Activated CD4-positive, alpha-beta T cell treated with anti-CD3 and anti-CD28 coated beads for 36 hours (primary cell): ENCODE results near the gene MACROD1. TPM values are rescaled to one million over a fixed set of nuclear protein-coding genes. Genes with fewer than 3 reads are reported as not detected.

ENCODE experiments used
- ATAC-seq: fragments of 200-7000 bp; cut with Tn5 transposase; one replicate; pipeline ENCODE4 v1.10.0; 2021; ENCODE audit warnings: mild to moderate bottlenecking, moderate library complexity
- CTCF ChIA-PET: fragments of 350-600 bp; sonication (Branson Sonifier 250); formaldehyde crosslinking; loops from one replicate; lab custom pipeline; 2021; ENCODE audit warnings: antibody characterized with exemption; lab: Charles Lee
- POLR2A ChIA-PET: fragments of 350-600 bp; sonication (Branson Sonifier 250); formaldehyde crosslinking; loops from one replicate; lab custom pipeline; 2021; ENCODE audit warnings: antibody characterized with exemption, inconsistent platforms; lab: Charles Lee
- DNase-seq: peaks from one replicate; pipeline ENCODE4 v3.0.0-alpha.2; 2020
- H3K27ac Mint-ChIP-seq: one replicate; pipeline ENCODE4 v1.8.0; 2021; ENCODE audit warnings: mixed read lengths
- H3K27me3 Mint-ChIP-seq: one replicate; pipeline ENCODE4 v1.8.0; 2021; ENCODE audit warnings: mixed read lengths
- H3K36me3 Mint-ChIP-seq: one replicate; pipeline ENCODE4 v1.8.0; 2021; ENCODE audit warnings: low read depth, mixed read lengths
- H3K4me1 Mint-ChIP-seq: one replicate; pipeline ENCODE4 v1.8.0; 2021; ENCODE audit warnings: mixed read lengths
- H3K4me3 Mint-ChIP-seq: one replicate; pipeline ENCODE4 v1.8.0; 2021; ENCODE audit warnings: mild to moderate bottlenecking, moderate library complexity, mixed read lengths
- H3K9me3 Mint-ChIP-seq: one replicate; pipeline ENCODE4 v1.8.0; 2021; ENCODE audit warnings: low read depth, mixed read lengths
- intact Hi-C, 2 experiments: fragments of 100-400 bp; cut with DNase I in 1 of 2; cut with micrococcal nuclease in 1 of 2; formaldehyde crosslinking; loops; one replicate each; pipeline versions ENCODE4 v1.14.2 to v1.15.1; 2022 to 2024; cut with DNase I, micrococcal nuclease
- total RNA-seq, 2 experiments: library from RNA; stranded (reverse); gene quantifications; one replicate each; pipeline ENCODE4 v1.2.3, GENCODE V29; 2021

The MACROD1 gene
- total RNA-seq, 2 experiments from 2014 or later: 26.4 to 28.6 TPM

DNA sequence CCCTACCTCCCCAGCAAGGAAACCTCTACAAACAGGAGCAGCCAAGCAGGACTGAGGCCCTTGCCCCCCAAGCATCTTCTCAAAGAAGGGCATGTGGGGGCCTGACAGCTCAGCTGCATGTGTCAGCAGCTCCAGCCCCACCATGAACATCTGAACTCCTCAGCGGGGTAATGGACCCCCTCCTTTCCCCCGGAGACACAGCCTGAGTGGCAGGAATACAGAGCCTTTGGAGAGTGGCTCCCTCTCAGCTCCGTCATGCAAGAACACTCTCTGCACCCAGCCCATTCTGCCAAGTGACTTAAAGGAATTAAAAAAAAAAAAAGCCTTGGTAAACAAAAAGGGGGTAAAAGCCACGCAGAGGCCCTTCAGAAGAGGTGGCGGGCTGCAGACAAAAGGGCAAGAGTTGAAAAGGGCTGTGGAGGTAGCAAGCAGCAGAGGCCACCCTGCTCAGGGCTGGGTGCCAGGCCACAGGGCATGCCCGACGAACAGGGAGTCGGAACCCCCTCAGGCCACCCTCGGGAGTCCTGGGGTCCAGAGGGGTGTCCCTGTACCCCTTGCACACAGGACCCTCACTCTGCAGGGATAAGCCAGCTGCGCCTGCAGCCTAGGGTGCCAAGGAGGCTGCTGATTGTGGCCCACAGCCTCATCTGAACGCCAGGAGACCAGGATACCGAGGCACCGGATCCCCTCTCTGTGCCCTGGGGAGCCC is 62.5 kb downstream of the MACROD1 start:
- Mint-ChIP-seq H3K4me3 (no peak overlapping the region), H3K4me1 (no peaks in the 10 kb centered on the region), H3K27ac (no peak overlapping the region), H3K27me3 (no peaks in the 10 kb centered on the region), H3K9me3 (no peaks in the 10 kb centered on the region), H3K36me3 (no peaks in the 10 kb centered on the region)
- intact Hi-C loops: no loop called here
- ATAC-seq (no peak), DNase-seq (no peak)
- CTCF ChIA-PET: no interaction called here
- POLR2A ChIA-PET: no interaction called here

DNA sequence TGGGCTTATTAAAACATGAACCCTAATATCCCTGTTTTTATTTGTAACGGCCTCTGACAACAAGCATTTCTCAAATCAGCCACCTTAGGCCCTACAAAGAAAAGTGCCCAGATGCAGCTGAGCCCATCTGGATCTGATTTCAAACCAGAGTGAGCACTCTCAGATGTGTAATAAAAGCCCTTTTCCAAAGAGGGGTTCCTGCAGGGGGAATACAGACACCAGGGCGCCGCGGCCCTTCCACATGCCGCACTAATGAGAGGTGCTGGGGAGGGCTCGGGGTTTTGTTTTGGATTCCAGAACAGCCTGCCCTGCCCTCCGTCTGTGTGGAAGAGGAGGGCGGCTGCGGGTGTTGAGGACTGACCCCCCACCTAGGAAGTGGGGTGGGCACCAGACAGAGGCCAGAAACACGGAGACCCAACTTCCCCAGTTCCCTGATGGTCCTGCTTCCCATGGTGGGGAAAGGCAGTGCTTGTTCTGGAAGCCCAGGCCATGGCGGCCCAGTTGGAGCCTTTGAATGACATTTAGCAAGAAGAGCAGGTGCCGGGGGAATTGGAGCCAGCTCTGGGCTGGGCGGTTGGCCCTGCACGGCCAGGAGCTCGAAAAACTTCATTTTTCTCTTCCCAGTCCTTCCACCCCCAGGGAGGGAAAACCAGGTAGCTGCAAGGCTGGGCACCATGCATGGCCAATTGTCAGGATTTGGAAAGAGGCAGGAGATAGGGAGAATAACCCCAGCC is 63.7 kb downstream of the MACROD1 start:
- H3K36me3 Mint-ChIP-seq: no peaks in the 10 kb centered on the region
- H3K4me1 Mint-ChIP-seq: no peaks in the 10 kb centered on the region
- ChIA-PET CTCF (no interaction called here), POLR2A (no interaction called here)
- intact Hi-C loops: no loop called here
- H3K27ac Mint-ChIP-seq: no peak overlapping the region
- no peak overlapping the region for H3K4me3 Mint-ChIP-seq
- ATAC-seq: no peak
- no peaks in the 10 kb centered on the region for H3K9me3 Mint-ChIP-seq
- H3K27me3 Mint-ChIP-seq: no peaks in the 10 kb centered on the region
- no peak for DNase-seq

DNA sequence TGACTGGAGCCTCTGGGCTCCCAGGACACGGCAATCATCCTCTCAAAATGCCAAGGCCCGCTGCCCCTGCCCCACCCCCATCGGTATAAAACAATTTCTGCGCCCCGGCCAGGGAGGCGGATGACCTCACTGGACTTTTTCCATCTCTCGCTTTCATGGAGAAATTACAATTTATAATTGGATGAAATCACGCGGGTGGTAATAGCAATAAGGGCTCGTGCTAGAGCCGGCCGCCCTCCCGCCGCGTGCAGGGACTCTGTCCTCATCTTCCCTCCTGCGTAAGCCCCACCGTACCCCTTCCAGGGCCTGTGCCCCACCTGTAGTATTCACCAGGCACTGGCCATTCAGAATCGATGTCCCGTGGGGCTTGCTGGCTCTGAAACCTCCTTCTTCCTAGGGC is 64.5 kb downstream of the MACROD1 start:
- POLR2A ChIA-PET: no interaction called here
- H3K36me3 Mint-ChIP-seq: no peaks in the 10 kb centered on the region
- CTCF ChIA-PET: interaction anchor here (1.0 kb wide), 1 partner anchor 87 kb away, joined by 3 read pairs; no protein-coding TSS in a partner anchor
- no peaks in the 10 kb centered on the region for H3K27me3 Mint-ChIP-seq
- H3K9me3 Mint-ChIP-seq: no peaks in the 10 kb centered on the region
- no peak overlapping the region for H3K27ac Mint-ChIP-seq
- no peak for DNase-seq
- intact Hi-C loops: no loop called here
- no peaks in the 10 kb centered on the region for H3K4me1 Mint-ChIP-seq
- no peak for ATAC-seq
- no peak overlapping the region for H3K4me3 Mint-ChIP-seq

DNA sequence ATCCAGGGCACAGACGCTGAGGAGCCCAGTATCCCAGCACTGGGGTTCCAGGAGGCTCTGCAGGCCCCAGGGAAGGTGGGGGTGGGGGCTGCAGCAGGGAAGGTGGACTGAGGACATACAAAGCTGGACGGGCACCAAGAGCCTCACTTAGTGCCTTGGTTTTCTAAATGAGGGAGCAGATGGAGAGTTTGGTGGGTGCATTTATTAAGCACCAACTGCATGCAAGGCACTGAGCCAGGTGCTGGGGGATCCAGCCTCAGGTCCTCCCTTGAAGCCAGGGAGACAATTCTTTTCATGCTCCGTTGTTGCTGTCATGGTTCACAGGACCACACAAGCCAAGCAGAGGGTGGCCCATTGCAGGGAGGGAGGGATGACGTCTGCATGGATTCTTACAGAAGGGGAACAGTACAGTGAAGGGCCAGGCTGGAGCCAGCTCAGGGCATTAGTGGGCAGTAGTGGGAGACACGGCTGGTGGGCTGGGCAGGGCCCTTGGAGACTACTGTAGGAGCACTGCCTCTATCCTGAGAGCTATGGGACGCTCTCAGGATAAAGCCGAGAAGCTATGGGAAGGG is 65.0 kb downstream of the MACROD1 start:
- DNase-seq: no peak
- no peak overlapping the region for H3K27ac Mint-ChIP-seq
- no peak for ATAC-seq
- H3K27me3 Mint-ChIP-seq: no peaks in the 10 kb centered on the region
- H3K9me3 Mint-ChIP-seq: no peaks in the 10 kb centered on the region
- intact Hi-C loops: no loop called here
- H3K4me1 Mint-ChIP-seq: no peaks in the 10 kb centered on the region
- no peaks in the 10 kb centered on the region for H3K36me3 Mint-ChIP-seq
- no peak overlapping the region for H3K4me3 Mint-ChIP-seq
- ChIA-PET CTCF (interaction anchor here (0.5 to 1.0 kb wide), 2 partner anchors 86 to 1786 kb away, joined by 3 read pairs; no protein-coding TSS in a partner anchor), POLR2A (no interaction called here)

DNA sequence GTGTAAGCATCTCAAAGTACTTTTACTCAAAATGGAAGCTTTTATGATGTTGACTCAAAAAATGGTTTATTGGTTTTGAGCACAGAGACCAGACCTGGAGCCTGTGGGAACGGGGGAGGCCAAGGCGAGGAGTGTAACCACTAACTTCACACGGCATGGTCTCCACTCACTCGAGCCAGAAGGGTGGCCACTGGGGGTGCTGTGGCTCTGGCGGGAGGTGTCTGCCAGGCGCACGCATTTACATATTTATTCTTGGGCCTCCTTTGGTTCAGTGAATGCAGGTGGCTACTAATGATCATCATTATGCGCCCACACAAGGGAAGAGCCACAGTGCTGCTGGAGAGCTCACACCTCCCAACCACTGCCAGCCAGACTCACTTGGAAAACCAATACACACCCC is 65.6 kb downstream of the MACROD1 start:
- ATAC-seq (no peak), DNase-seq (no peak)
- POLR2A ChIA-PET: no interaction called here
- intact Hi-C loops: no loop called here
- H3K4me1 Mint-ChIP-seq: no peaks in the 10 kb centered on the region
- H3K36me3 Mint-ChIP-seq: no peaks in the 10 kb centered on the region
- no peak overlapping the region for H3K27ac Mint-ChIP-seq
- H3K4me3 Mint-ChIP-seq: no peak overlapping the region
- CTCF ChIA-PET: no interaction called here
- no peaks in the 10 kb centered on the region for H3K27me3 Mint-ChIP-seq
- H3K9me3 Mint-ChIP-seq: no peaks in the 10 kb centered on the region

DNA sequence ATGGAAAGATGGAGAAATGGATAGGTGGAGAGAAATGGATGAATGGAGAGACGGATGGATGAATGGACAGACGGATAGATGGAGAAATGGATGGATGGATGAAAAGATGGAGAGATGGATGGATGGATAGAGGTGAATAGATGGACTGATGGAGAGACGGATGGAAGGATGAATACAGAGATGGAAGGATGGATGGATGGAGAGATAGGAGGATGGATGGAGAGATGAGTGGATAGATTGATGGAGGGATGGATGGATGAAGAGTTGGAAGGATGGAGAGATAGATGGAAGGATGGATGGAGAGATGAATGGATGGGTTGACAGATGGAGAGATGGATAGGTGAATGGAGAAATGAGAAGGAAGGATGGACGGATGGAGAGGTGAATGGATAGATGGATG is 66.5 kb downstream of the MACROD1 start:
- ATAC-seq (no peak), DNase-seq (no peak)
- intact Hi-C loops: no loop called here
- no peaks in the 10 kb centered on the region for H3K36me3 Mint-ChIP-seq
- no peak overlapping the region for H3K4me3 Mint-ChIP-seq
- CTCF ChIA-PET: no interaction called here
- POLR2A ChIA-PET: no interaction called here
- H3K27me3 Mint-ChIP-seq: no peaks in the 10 kb centered on the region
- H3K9me3 Mint-ChIP-seq: no peaks in the 10 kb centered on the region
- H3K4me1 Mint-ChIP-seq: no peaks in the 10 kb centered on the region
- no peak overlapping the region for H3K27ac Mint-ChIP-seq

DNA sequence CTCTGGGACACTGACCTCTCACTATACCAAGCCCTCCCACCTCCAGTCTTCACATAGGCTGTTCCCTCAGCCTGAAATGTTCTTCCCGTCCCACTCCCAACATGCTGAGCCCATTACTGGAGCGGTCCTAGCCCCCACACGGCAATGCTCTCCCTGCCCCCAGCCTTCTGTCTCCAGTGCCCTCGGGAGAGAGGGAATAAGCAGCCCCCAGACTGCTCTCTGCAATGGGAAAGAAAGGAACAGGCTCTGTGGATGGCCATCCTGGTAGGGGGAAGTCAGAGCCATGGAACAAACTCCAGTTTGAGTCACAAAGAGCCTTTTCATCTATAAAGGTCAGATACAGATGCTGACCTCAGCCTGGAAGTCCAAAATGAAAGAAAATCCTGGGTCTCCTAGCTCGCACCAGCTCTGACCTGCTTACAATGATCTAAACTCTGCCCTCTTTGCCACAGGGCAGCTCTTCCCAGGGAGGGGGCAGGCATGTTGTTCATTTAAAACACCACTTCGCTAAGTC is 67.5 kb downstream of the MACROD1 start:
- H3K4me3 Mint-ChIP-seq: no peak overlapping the region
- ChIA-PET CTCF (interaction anchor here (0.7 kb wide), 1 partner anchor 69 kb away, joined by 3 read pairs; no protein-coding TSS in a partner anchor), POLR2A (no interaction called here)
- H3K27me3 Mint-ChIP-seq: no peaks in the 10 kb centered on the region
- intact Hi-C loops: no loop called here
- no peak for ATAC-seq
- DNase-seq: no peak
- H3K4me1 Mint-ChIP-seq: no peaks in the 10 kb centered on the region
- no peak overlapping the region for H3K27ac Mint-ChIP-seq
- no peaks in the 10 kb centered on the region for H3K36me3 Mint-ChIP-seq
- no peaks in the 10 kb centered on the region for H3K9me3 Mint-ChIP-seq

DNA sequence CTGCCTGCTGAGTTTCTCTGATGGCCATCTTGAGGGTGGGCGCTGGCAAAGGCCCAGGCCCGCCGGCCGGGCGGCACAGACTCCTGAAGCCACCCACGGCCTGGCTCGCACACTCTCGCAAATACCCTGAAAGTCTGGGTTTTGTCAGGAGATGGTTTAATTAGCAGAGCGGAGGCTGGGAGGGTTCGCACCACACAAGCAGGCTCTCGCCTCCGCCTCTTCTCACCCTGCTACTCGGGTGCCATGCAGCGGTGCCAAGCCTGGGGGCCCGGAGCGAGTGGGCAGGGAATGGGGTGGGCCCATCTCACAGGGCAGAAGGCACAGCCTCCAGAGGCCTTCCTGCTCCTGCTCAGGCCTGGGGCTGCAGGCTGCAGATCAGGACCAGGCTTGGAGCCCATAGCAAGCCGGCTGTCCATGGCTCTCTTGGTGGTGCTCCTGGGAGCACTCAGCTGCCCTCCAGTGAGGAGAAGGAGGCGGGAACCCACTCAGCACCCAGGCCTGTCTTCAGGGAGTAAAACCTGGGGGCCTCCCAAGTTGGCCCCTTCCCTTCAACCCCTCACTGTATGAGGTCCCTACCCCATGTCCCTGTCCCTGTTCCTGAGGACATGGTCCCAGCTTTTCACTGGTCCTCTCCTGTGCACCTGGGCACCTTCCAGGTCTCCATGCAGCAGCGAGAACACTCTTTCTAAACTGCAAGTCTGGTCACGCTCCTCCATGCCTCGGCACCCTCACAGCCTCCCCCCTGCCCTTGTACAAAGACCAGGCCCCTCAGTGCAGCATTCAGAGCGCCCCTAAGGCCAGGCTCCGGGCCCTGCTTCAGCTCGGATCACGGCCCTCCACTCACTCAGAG is 68.2 kb downstream of the MACROD1 start:
- no peak overlapping the region for H3K27ac Mint-ChIP-seq
- H3K4me1 Mint-ChIP-seq: no peaks in the 10 kb centered on the region
- H3K36me3 Mint-ChIP-seq: no peaks in the 10 kb centered on the region
- DNase-seq (no peak), ATAC-seq (no peak)
- intact Hi-C loops: no loop called here
- ChIA-PET POLR2A (no interaction called here), CTCF (no interaction called here)
- no peaks in the 10 kb centered on the region for H3K9me3 Mint-ChIP-seq
- H3K4me3 Mint-ChIP-seq: no peak overlapping the region
- H3K27me3 Mint-ChIP-seq: no peaks in the 10 kb centered on the region

DNA sequence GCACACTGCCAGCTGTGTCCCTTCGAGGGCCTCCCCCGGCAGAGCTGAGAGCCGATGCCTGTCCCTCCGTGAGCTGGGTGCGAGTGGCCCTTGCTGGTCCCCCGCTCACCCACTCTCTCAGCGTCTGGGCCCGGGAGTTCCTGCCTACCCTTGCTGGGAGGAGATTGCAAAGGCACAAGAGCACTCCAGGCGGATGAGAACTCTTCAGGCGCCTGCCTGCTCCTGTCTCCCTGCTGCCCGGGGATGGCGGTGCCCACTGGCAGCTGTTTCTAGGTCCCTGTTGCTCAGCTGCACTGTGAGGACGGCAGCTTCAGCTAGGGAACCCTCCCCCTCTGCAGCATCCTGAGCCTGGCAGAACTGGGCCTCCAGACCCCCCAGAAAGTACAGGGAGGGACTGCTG is 69.1 kb downstream of the MACROD1 start:
- Mint-ChIP-seq H3K27ac (no peak overlapping the region), H3K4me1 (no peaks in the 10 kb centered on the region), H3K4me3 (no peak overlapping the region), H3K36me3 (no peaks in the 10 kb centered on the region), H3K9me3 (no peaks in the 10 kb centered on the region), H3K27me3 (no peaks in the 10 kb centered on the region)
- ATAC-seq: no peak
- no peak for DNase-seq
- intact Hi-C loops: no loop called here
- ChIA-PET POLR2A (no interaction called here), CTCF (interaction anchor here (0.6 kb wide), 1 partner anchor 108 kb away, joined by 3 read pairs; no protein-coding TSS in a partner anchor)

DNA sequence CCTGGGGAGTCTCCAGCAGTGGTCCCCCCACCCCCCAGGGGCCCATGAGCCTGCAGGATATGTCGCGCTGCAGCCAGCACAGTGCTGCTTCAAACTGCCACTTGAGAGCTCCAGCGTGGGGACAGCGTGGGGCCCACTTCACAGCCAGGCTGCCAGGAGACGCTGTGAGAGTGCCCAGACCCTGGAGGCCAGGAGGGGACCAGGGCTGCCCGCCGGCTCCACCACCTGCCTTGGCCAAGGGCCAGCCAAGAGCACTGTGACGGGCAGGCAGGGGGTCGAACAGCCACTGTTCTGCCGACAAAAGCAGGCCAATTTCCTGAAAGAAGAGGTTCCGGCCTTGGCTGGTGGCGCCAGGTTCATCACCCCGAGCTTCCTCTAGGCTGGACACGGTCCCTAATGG is 70.0 kb downstream of the MACROD1 start:
- Mint-ChIP-seq H3K27ac (no peak overlapping the region), H3K4me1 (peaks cover 3% of the 10 kb centered on the region), H3K9me3 (no peaks in the 10 kb centered on the region), H3K4me3 (no peak overlapping the region), H3K36me3 (no peaks in the 10 kb centered on the region), H3K27me3 (no peaks in the 10 kb centered on the region)
- no peak for DNase-seq
- ChIA-PET POLR2A (no interaction called here), CTCF (interaction anchor here (0.6 to 1.2 kb wide), 2 partner anchors 96 to 1898 kb away, joined by 4 read pairs; no protein-coding TSS in a partner anchor)
- ATAC-seq: no peak
- intact Hi-C loops: no loop called here

DNA sequence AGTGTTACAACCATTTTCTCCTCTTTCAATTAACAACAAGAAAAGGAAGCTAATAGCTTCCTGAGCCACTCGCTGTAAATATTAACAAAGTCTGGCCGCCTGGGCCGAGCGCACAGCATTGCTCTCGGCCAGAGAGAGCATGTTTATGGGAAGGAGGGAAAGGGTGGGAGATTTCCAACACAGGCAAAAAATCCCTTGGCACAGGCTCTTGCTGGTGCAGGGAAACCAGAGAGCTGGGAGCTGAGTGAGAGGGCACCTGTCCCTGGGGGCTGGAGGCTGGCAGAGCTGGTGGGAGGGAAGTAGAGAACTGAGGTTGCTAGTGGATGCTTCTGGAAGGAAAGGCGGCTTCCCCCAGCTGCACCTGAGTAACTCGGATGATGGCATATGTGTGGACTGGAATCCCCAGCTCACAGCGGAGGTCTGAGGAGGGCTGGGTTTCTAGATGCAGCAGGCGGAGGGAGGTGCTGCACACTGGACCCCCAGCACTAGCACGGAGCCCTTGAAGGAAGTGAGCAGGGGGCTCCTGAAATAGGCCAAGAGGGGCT is 70.6 kb downstream of the MACROD1 start:
- Mint-ChIP-seq H3K4me3 (no peak overlapping the region), H3K27ac (no peak overlapping the region), H3K27me3 (no peaks in the 10 kb centered on the region), H3K4me1 (peaks cover 3% of the 10 kb centered on the region), H3K36me3 (no peaks in the 10 kb centered on the region), H3K9me3 (no peaks in the 10 kb centered on the region)
- CTCF ChIA-PET: interaction anchor here (1.2 kb wide), 1 partner anchor 95 kb away, joined by 4 read pairs; no protein-coding TSS in a partner anchor
- intact Hi-C loops: no loop called here
- POLR2A ChIA-PET: no interaction called here
- DNase-seq (no peak), ATAC-seq (no peak)
